Duodenal mucosa (tissue), 2 donors: ENCODE measurements around the gene ROBO1.

ENCODE experiments used
- H3K27ac ChIP-seq: one replicate; pipeline ENCODE4 v1.7.0; 2013; ENCODE audit warnings: low read depth, low read length
- H3K27me3 ChIP-seq, 2 donors: one replicate each; pipeline ENCODE4 v1.7.0; 2013; ENCODE audit warnings: low read length in 2 of 2, control low read depth in 1 of 2; ENCODE audit not compliant: insufficient read depth in 2 of 2, control insufficient read depth in 1 of 2
- H3K36me3 ChIP-seq, 2 donors: one replicate each; pipeline ENCODE4 v1.7.0; 2013; ENCODE audit warnings: low read length in 2 of 2, control low read depth in 1 of 2; ENCODE audit not compliant: insufficient read depth in 2 of 2, control insufficient read depth in 1 of 2
- H3K4me1 ChIP-seq, 2 donors: one replicate each; pipeline ENCODE4 v1.7.0; 2013; ENCODE audit warnings: low read length in 2 of 2, control low read depth in 1 of 2; ENCODE audit not compliant: insufficient read depth in 2 of 2, control insufficient read depth in 1 of 2
- H3K4me3 ChIP-seq, 2 donors: one replicate each; pipeline ENCODE4 v1.7.0; 2013; ENCODE audit warnings: low read length in 2 of 2, low read depth in 1 of 2
- H3K9ac ChIP-seq, 2 donors: one replicate each; pipeline ENCODE4 v1.7.0; 2013; ENCODE audit warnings: low read length in 2 of 2, low read depth in 1 of 2
- H3K9me3 ChIP-seq, 2 donors: one replicate each; pipeline ENCODE4 v1.7.0; 2013; ENCODE audit warnings: low read length in 2 of 2, control low read depth in 1 of 2; ENCODE audit not compliant: control insufficient read depth in 1 of 2

ROBO1 gene

GRCh38 chr3:78721771-78722543 is 1045.8 kb downstream of the ROBO1 start:
- no peaks in the 10 kb centered on the region for H3K9me3 ChIP-seq
- no peaks in the 10 kb centered on the region for H3K27me3 ChIP-seq
- no peaks in the 10 kb centered on the region for H3K4me1 ChIP-seq
- H3K27ac ChIP-seq: no peak overlapping the region
- no peak overlapping the region for H3K4me3 ChIP-seq
- no peak overlapping the region for H3K9ac ChIP-seq
- H3K36me3 ChIP-seq: no peaks in the 10 kb centered on the region

DNA sequence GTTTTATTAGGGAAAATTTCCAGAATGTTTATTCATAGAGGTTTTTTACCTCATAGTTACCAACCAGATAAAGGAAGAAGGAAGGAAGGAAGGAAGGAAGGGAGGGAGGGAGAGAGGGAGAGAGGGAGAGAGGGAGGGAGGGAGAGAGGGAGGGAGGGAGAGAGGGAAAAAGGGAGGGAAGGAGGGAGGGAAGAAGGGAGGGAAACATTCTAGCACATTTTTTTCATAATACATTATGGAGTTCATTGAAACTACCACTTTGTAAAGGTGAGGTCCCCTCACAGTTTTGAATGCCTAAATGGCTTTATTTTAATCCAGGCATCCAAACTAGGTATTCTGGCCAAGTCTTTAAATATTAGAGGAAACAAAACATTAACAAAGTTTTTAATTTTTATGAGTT is 1049.1 kb downstream of the ROBO1 start:
- Histone ChIP-seq H3K9me3 (no peaks in the 10 kb centered on the region), H3K4me3 (no peak overlapping the region), H3K9ac (no peak overlapping the region), H3K27ac (no peak overlapping the region), H3K27me3 (no peaks in the 10 kb centered on the region), H3K36me3 (no peaks in the 10 kb centered on the region), H3K4me1 (no peaks in the 10 kb centered on the region)

GRCh38 chr3:78717041-78717440 is 1050.8 kb downstream of the ROBO1 start:
- H3K36me3 ChIP-seq: no peaks in the 10 kb centered on the region
- H3K27me3 ChIP-seq: no peaks in the 10 kb centered on the region
- H3K9ac ChIP-seq: no peak overlapping the region
- no peaks in the 10 kb centered on the region for H3K4me1 ChIP-seq
- H3K9me3 ChIP-seq: no peaks in the 10 kb centered on the region
- H3K4me3 ChIP-seq: no peak overlapping the region
- H3K27ac ChIP-seq: no peak overlapping the region

DNA sequence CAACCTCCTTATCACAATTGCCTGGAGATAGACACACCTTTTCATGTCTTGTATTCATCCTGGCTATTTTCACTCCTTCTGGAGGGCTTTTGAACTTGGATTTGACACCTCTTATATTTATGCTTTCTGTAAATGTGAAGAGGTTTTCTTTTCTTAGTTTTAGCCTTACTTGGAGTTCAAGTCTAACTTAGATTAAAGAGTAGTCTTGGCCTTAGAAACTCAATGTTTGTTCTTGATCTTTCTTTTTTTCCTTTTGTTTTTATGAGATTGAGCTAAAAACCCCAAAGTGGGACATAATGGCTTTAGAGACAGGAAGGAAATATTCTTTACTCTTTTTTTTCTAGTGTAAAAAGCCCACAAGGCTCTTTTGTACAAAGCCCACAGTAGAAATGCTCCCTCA is 1054.9 kb downstream of the ROBO1 start:
- Histone ChIP-seq H3K27me3 (no peaks in the 10 kb centered on the region), H3K36me3 (no peaks in the 10 kb centered on the region), H3K4me1 (no peaks in the 10 kb centered on the region), H3K9me3 (no peaks in the 10 kb centered on the region), H3K27ac (no peak overlapping the region), H3K4me3 (no peak overlapping the region), H3K9ac (no peak overlapping the region)

DNA sequence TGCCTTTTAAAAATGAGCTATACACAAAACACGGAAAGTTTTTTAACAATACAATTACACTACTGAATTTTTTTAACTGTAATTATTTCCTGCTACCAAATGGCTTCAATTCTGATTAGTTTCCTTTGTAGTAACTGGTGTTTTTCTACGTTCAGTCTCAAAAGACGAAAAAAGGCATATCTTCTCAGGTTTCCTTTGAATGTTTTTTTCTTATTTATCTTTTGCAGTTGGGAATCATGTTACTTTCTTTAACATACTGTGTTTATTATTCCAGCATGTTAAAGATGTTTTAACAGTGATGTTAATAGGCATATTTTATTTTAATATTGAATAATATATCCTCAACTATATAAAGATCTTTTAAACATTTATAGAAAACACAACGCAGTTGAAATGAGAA is 1055.5 kb downstream of the ROBO1 start:
- Histone ChIP-seq H3K4me1 (no peaks in the 10 kb centered on the region), H3K36me3 (no peaks in the 10 kb centered on the region), H3K27me3 (no peaks in the 10 kb centered on the region), H3K4me3 (no peak overlapping the region), H3K9me3 (no peaks in the 10 kb centered on the region), H3K27ac (no peak overlapping the region), H3K9ac (no peak overlapping the region)

GRCh38 chr3:78708565-78709073 is 1059.2 kb downstream of the ROBO1 start:
- H3K4me3 ChIP-seq: no peak overlapping the region
- H3K9ac ChIP-seq: no peak overlapping the region
- H3K27me3 ChIP-seq: no peaks in the 10 kb centered on the region
- H3K27ac ChIP-seq: no peak overlapping the region
- H3K9me3 ChIP-seq: no peaks in the 10 kb centered on the region
- H3K4me1 ChIP-seq: no peaks in the 10 kb centered on the region
- H3K36me3 ChIP-seq: no peaks in the 10 kb centered on the region

- Histone ChIP-seq H3K36me3 (no peaks in the 10 kb centered on the region), H3K4me3 (no peak overlapping the region), H3K27ac (no peak overlapping the region), H3K9ac (no peak overlapping the region), H3K27me3 (no peaks in the 10 kb centered on the region), H3K9me3 (no peaks in the 10 kb centered on the region), H3K4me1 (no peaks in the 10 kb centered on the region)
These were observed 1060.2 kb downstream of the ROBO1 start for GRCh38 chr3:78707609-78708008.

DNA sequence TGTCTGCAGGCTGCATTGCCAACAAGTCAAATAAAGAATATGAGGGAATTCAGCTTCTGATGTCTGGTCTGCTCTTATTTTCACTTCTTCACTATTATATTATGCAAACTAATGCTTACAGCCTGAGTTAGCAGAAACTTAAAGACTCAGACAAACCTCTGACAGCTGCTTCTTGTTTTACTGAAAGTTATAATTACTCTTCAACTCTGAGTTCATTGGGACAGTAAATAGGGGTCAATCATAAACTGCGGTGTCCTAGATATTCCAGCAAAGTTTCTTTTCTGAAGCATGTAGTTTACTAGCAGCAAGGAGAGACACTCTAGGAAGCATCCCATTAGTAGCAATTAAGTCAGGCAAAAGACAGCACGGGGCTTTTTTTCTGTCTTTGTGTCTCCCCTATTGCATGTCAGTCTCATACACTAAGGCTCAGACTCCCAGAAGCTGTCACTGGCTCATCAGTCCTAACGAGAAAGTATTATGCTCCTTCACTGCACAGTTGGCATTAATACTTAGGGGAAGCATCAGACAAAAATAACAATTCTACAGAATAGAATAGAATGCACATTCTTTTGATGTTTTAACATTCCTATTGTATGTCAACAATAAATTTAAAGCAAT is 1060.8 kb downstream of the ROBO1 start:
- H3K27ac ChIP-seq: no peak overlapping the region
- H3K9me3 ChIP-seq: no peaks in the 10 kb centered on the region
- no peaks in the 10 kb centered on the region for H3K36me3 ChIP-seq
- H3K4me1 ChIP-seq: no peaks in the 10 kb centered on the region
- H3K4me3 ChIP-seq: no peak overlapping the region
- no peak overlapping the region for H3K9ac ChIP-seq
- H3K27me3 ChIP-seq: no peaks in the 10 kb centered on the region

- no peaks in the 10 kb centered on the region for H3K36me3 ChIP-seq
- no peak overlapping the region for H3K4me3 ChIP-seq
- no peak overlapping the region for H3K27ac ChIP-seq
- H3K9ac ChIP-seq: no peak overlapping the region
- no peaks in the 10 kb centered on the region for H3K4me1 ChIP-seq
- no peaks in the 10 kb centered on the region for H3K9me3 ChIP-seq
- H3K27me3 ChIP-seq: no peaks in the 10 kb centered on the region
These were observed 1063.9 kb downstream of the ROBO1 start for GRCh38 chr3:78703944-78704343.

DNA sequence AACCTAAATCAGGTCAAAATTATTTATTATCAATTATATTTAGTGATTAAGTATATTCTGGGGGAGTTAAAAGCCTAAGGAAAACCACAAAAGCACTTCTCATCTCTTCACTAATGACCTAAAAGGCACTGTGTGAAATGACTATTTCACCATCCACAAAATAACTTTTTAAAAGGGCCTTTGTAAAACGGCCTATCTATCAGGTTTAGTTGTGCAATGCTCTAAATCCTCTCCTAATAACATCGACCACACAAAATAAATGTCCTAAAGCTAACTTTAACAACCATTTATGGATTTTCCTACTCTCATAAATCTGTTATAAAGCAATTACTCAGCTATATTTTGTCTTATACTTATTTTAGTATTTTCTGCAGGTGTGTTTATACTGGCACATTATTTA is 1066.3 kb downstream of the ROBO1 start:
- Histone ChIP-seq H3K27ac (no peak overlapping the region), H3K36me3 (no peaks in the 10 kb centered on the region), H3K9ac (no peak overlapping the region), H3K4me3 (no peak overlapping the region), H3K9me3 (no peaks in the 10 kb centered on the region), H3K4me1 (no peaks in the 10 kb centered on the region), H3K27me3 (no peaks in the 10 kb centered on the region)
